Measurements from ENCODE around the gene RPS6KB2. TPM values are rescaled to one million over a fixed set of nuclear protein-coding genes. Genes with fewer than 3 reads are reported as not detected.

Gene RPS6KB2
- total RNA-seq (2014; rRNA removed; shearing (Covaris generic)): 36.6 and 37.1 TPM in 2 replicates

GRCh38 chr11:67428052-67429001 lies at the start of gene RPS6KB2:
RPS6KB2 (plus strand) TSS chr11:67428494; CDS start chr11:67428546, 52 bp downstream.
- DNase-seq (ENCODE audit: low read depth): peak; percentile 95

- DNase-seq (ENCODE audit: low read depth): no peak
Measured at GRCh38 chr11:67378544-67378943, 49.8 kb upstream of the RPS6KB2 start.

- DNase-seq (ENCODE audit: low read depth): peak; percentile 83
Measured at GRCh38 chr11:67379061-67380058, 48.9 kb upstream of the RPS6KB2 start.

GRCh38 chr11:67381244-67381972 lies 46.9 kb upstream of the RPS6KB2 start:
- DNase-seq (ENCODE audit: low read depth): no peak

- DNase-seq (ENCODE audit: low read depth): peak; percentile 73
Measured at GRCh38 chr11:67382276-67383136, 45.8 kb upstream of the RPS6KB2 start.

GRCh38 chr11:67384851-67385366 lies 43.4 kb upstream of the RPS6KB2 start:
- DNase-seq (ENCODE audit: low read depth): peak; percentile 76

GRCh38 chr11:67387069-67387468 lies 41.2 kb upstream of the RPS6KB2 start:
- DNase-seq (ENCODE audit: low read depth): no peak

- no peak for DNase-seq (ENCODE audit: low read depth)
Measured at GRCh38 chr11:67387518-67387917, 40.8 kb upstream of the RPS6KB2 start.

GRCh38 chr11:67389477-67389876 lies 38.8 kb upstream of the RPS6KB2 start:
- peak; percentile 38 for DNase-seq (ENCODE audit: low read depth)

GRCh38 chr11:67390947-67391303 lies 37.4 kb upstream of the RPS6KB2 start:
- no peak for DNase-seq (ENCODE audit: low read depth)

GRCh38 chr11:67391304-67392182 lies 36.8 kb upstream of the RPS6KB2 start, which contains the start of gene RAD9A:
RAD9A (plus strand) TSS chr11:67391986; CDS start chr11:67392045, 59 bp downstream.
- DNase-seq (ENCODE audit: low read depth): peak; percentile 94

- no peak for DNase-seq (ENCODE audit: low read depth)
Measured at GRCh38 chr11:67392183-67392715, 36.0 kb upstream of the RPS6KB2 start.

- no peak for DNase-seq (ENCODE audit: low read depth)
Measured at GRCh38 chr11:67393437-67393836, 34.9 kb upstream of the RPS6KB2 start.

- DNase-seq (ENCODE audit: low read depth): no peak
Measured at GRCh38 chr11:67393990-67394389, 34.3 kb upstream of the RPS6KB2 start.

- DNase-seq (ENCODE audit: low read depth): no peak
Measured at GRCh38 chr11:67395555-67396258, 32.6 kb upstream of the RPS6KB2 start.

- DNase-seq (ENCODE audit: low read depth): no peak
Measured at GRCh38 chr11:67396259-67396581, 32.1 kb upstream of the RPS6KB2 start.

GRCh38 chr11:67396587-67397389 lies 31.5 kb upstream of the RPS6KB2 start:
- no peak for DNase-seq (ENCODE audit: low read depth)
